Measurements from ENCODE around the gene DNAH6. TPM values are rescaled to one million over a fixed set of nuclear protein-coding genes. Genes with fewer than 3 reads are reported as not detected.

The DNAH6 gene
- total RNA-seq, 1 experiment from 2014 or later = 0.26 TPM

DNA sequence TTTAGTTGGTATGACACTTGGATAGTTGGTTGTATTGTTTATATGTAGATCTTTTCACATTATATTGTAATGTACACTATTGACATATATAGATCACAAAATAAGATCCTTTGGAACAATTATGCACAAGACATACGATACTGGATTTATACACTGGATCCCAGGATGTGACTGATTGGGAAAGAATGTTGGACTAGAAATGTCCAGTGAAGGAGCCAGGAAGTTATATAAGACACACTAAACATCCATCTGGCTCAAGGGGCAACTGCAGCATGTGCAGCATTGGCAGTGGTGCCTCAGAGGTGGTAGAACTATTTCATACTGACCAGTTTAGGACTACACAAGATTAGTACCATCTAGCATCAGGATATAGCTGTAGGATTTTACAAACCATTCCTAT lies 259.7 kb downstream of the DNAH6 start:
- Histone ChIP-seq H3K4me1 (ENCODE audit: insufficient read depth, low read length) (no peaks in the 10 kb centered on the region), H2BK5ac (ENCODE audit: insufficient read length, low read length) (no peak overlapping the region), H3K79me2 (ENCODE audit: insufficient read depth, low read length) (no peaks in the 10 kb centered on the region), H2BK20ac (ENCODE audit: low read depth, low read length, poor library complexity, severe bottlenecking) (no peak overlapping the region), H2AK5ac (ENCODE audit: insufficient read length, low read length) (no peak overlapping the region), H2AFZ (ENCODE audit: low read length) (no peak overlapping the region), H4K5ac (ENCODE audit: insufficient read length, low read depth, low read length) (no peak overlapping the region), H3K79me1 (ENCODE audit: insufficient read depth, low read depth, low read length, poor library complexity, severe bottlenecking) (no peaks in the 10 kb centered on the region), H3K14ac (ENCODE audit: insufficient read depth, low read length) (no peak overlapping the region), H3K23ac (ENCODE audit: insufficient read length, low read depth, low read length) (no peak overlapping the region), H3K27ac (ENCODE audit: insufficient read length, low read depth, low read length) (no peak overlapping the region), H3K9me3 (ENCODE audit: control insufficient read depth, low read depth, low read length) (no peaks in the 10 kb centered on the region), H2BK12ac (ENCODE audit: insufficient read length, low read depth, low read length) (no peak overlapping the region), H3K4ac (ENCODE audit: low read depth, low read length) (no peak overlapping the region), H4K20me1 (ENCODE audit: control insufficient read depth, insufficient read depth, insufficient read length) (no peaks in the 10 kb centered on the region), H3K56ac (ENCODE audit: insufficient read length, low read depth, low read length) (no peak overlapping the region), H3K18ac (ENCODE audit: insufficient read length, low read depth, low read length) (no peak overlapping the region), H4K8ac (replicated peaks; ENCODE audit: insufficient read length, low read depth, low read length) (no peak overlapping the region), H3K23me2 (ENCODE audit: insufficient read length, low read depth, low read length, poor library complexity, severe bottlenecking) (no peaks in the 10 kb centered on the region), H3T11ph (ENCODE audit: low read length) (no peak overlapping the region), H4K91ac (ENCODE audit: insufficient read length, low read depth, low read length) (no peak overlapping the region), H3K4me2 (ENCODE audit: insufficient read depth, insufficient read length, low read length) (no peak overlapping the region), H2BK15ac (ENCODE audit: low read depth, low read length) (no peak overlapping the region), H3K27me3 (ENCODE audit: insufficient read depth, low read length) (no peaks in the 10 kb centered on the region), H2BK120ac (ENCODE audit: low read depth, low read length, poor library complexity, severe bottlenecking) (no peak overlapping the region), H3K9ac (ENCODE audit: extremely low read depth, insufficient read length, low read length) (no peak overlapping the region)
- WGBS (ENCODE audit: extremely low coverage, insufficient read length, low lambda C conversion rate) = no CpG with 5 or more reads among the region's 1 CpG
- TF ChIP-seq, protein P1, sequence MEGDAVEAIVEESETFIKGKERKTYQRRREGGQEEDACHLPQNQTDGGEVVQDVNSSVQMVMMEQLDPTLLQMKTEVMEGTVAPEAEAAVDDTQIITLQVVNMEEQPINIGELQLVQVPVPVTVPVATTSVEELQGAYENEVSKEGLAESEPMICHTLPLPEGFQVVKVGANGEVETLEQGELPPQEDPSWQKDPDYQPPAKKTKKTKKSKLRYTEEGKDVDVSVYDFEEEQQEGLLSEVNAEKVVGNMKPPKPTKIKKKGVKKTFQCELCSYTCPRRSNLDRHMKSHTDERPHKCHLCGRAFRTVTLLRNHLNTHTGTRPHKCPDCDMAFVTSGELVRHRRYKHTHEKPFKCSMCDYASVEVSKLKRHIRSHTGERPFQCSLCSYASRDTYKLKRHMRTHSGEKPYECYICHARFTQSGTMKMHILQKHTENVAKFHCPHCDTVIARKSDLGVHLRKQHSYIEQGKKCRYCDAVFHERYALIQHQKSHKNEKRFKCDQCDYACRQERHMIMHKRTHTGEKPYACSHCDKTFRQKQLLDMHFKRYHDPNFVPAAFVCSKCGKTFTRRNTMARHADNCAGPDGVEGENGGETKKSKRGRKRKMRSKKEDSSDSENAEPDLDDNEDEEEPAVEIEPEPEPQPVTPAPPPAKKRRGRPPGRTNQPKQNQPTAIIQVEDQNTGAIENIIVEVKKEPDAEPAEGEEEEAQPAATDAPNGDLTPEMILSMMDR (conservative IDR thresholded peaks at IDR 0.05) = no peak
- no peaks in the 10 kb centered on the region for H3K4me1 Mint-ChIP-seq
- DNase-seq = no peak
- peaks cover 11 to 28% (median 12%) of the 10 kb centered on the region in 3 experiments for H3K36me3 Mint-ChIP-seq (ENCODE audit: insufficient read depth in 1 of 3, low read depth in 3 of 3)
- no peak overlapping the region for H3K27ac Mint-ChIP-seq
- no peak overlapping the region for H3K4me3 Mint-ChIP-seq
- peaks cover 38 to 44% of the 10 kb centered on the region in 2 experiments for H3K9me3 Mint-ChIP-seq
- H3K27me3 Mint-ChIP-seq (ENCODE audit: low read depth) = peaks cover 2% of the 10 kb centered on the region; the same call in 1 of the 2 replicates
